Nephron (organoid): ENCODE measurements around the gene USP31.

Experiments
- H3K27ac Mint-ChIP-seq, 3 experiments: 2 replicates each; pipeline ENCODE4 v1.8.0; 2020; ENCODE audit warnings: mixed read lengths in 3 of 3, mild to moderate bottlenecking in 2 of 3, moderate library complexity in 1 of 3
- H3K27me3 Mint-ChIP-seq: 2 replicates; pipeline ENCODE4 v1.8.0; 2021; ENCODE audit warnings: low read depth, mild to moderate bottlenecking, moderate library complexity, mixed read lengths
- H3K36me3 Mint-ChIP-seq: 2 replicates; pipeline ENCODE4 v1.8.0; 2020; ENCODE audit warnings: low read depth, mixed read lengths
- H3K4me1 Mint-ChIP-seq: 2 replicates; pipeline ENCODE4 v1.8.0; 2020; ENCODE audit warnings: mixed read lengths
- H3K4me3 Mint-ChIP-seq, 3 experiments: 2 replicates each; pipeline ENCODE4 v1.8.0; 2020; ENCODE audit warnings: mild to moderate bottlenecking in 3 of 3, mixed read lengths in 3 of 3, moderate library complexity in 2 of 3
- H3K9me3 Mint-ChIP-seq: 2 replicates; pipeline ENCODE4 v1.8.0; 2020; ENCODE audit warnings: mixed read lengths
- CTCF ChIP-seq, 3 experiments: fragments of 200-600 bp; sonication (generic); IDR thresholded peaks; one replicate each; pipeline ENCODE4 v1.5.0; 2021; ENCODE audit warnings: antibody characterized with exemption in 3 of 3; ENCODE audit not compliant: unreplicated experiment in 3 of 3

The USP31 gene

GRCh38 chr16:23052908-23053580 lies 96.2 kb downstream of the USP31 start:
- Mint-ChIP-seq H3K4me1 (no peaks in the 10 kb centered on the region), H3K36me3 (no peaks in the 10 kb centered on the region), H3K9me3 (peaks cover 3% of the 10 kb centered on the region), H3K27me3 (peaks cover 19% of the 10 kb centered on the region), H3K27ac (no peak overlapping the region), H3K4me3 (no peak overlapping the region)
- TF ChIP-seq CTCF (IDR thresholded peaks at IDR 0.05; ENCODE audit: unreplicated experiment in 3 of 3), result no peak

- peaks cover 19% of the 10 kb centered on the region for H3K27me3 Mint-ChIP-seq
- H3K27ac Mint-ChIP-seq, result no peak overlapping the region
- no peak for TF ChIP-seq CTCF (IDR thresholded peaks at IDR 0.05; ENCODE audit: unreplicated experiment in 3 of 3)
- no peaks in the 10 kb centered on the region for H3K36me3 Mint-ChIP-seq
- no peaks in the 10 kb centered on the region for H3K4me1 Mint-ChIP-seq
- H3K4me3 Mint-ChIP-seq, result no peak overlapping the region
- H3K9me3 Mint-ChIP-seq, result peaks cover 3% of the 10 kb centered on the region
Measured at GRCh38 chr16:23052221-23052620, 97.0 kb downstream of the USP31 start.

GRCh38 chr16:23051587-23051986 lies 97.7 kb downstream of the USP31 start:
- TF ChIP-seq CTCF (IDR thresholded peaks at IDR 0.05; ENCODE audit: unreplicated experiment in 3 of 3), result no peak

GRCh38 chr16:23048164-23048563 lies 101.1 kb downstream of the USP31 start:
- H3K27ac Mint-ChIP-seq, result no peak overlapping the region
- no peak for TF ChIP-seq CTCF (IDR thresholded peaks at IDR 0.05; ENCODE audit: unreplicated experiment in 3 of 3)
- no peaks in the 10 kb centered on the region for H3K4me1 Mint-ChIP-seq
- H3K27me3 Mint-ChIP-seq, result peaks cover 13% of the 10 kb centered on the region
- no peak overlapping the region for H3K4me3 Mint-ChIP-seq
- peaks cover 4% of the 10 kb centered on the region for H3K9me3 Mint-ChIP-seq
- H3K36me3 Mint-ChIP-seq, result no peaks in the 10 kb centered on the region

More at GRCh38 chr16:23051587-23051986, 97.7 kb downstream of the USP31 start:
- Mint-ChIP-seq H3K9me3 (peaks cover under 1% of the 10 kb centered on the region), H3K4me3 (no peak overlapping the region), H3K36me3 (no peaks in the 10 kb centered on the region), H3K4me1 (no peaks in the 10 kb centered on the region), H3K27ac (no peak overlapping the region), H3K27me3 (peaks cover 19% of the 10 kb centered on the region)

- Mint-ChIP-seq H3K4me1 (no peaks in the 10 kb centered on the region), H3K4me3 (no peak overlapping the region), H3K27me3 (peaks cover 15% of the 10 kb centered on the region), H3K9me3 (peaks cover 4% of the 10 kb centered on the region), H3K27ac (no peak overlapping the region), H3K36me3 (no peaks in the 10 kb centered on the region)
- TF ChIP-seq CTCF (IDR thresholded peaks at IDR 0.05; ENCODE audit: unreplicated experiment in 3 of 3), result no peak
Measured at GRCh38 chr16:23045025-23045424, 104.2 kb downstream of the USP31 start.

- peaks cover 3% of the 10 kb centered on the region for H3K9me3 Mint-ChIP-seq
- H3K4me1 Mint-ChIP-seq, result no peaks in the 10 kb centered on the region
- no peak for TF ChIP-seq CTCF (IDR thresholded peaks at IDR 0.05; ENCODE audit: unreplicated experiment in 3 of 3)
- H3K4me3 Mint-ChIP-seq, result no peak overlapping the region
- H3K27ac Mint-ChIP-seq, result no peak overlapping the region
- H3K36me3 Mint-ChIP-seq, result no peaks in the 10 kb centered on the region
- peaks cover 8% of the 10 kb centered on the region for H3K27me3 Mint-ChIP-seq
Measured at GRCh38 chr16:23040246-23040645, 109.0 kb downstream of the USP31 start.
